Measurements from ENCODE around the gene CFHR1.

DNA sequence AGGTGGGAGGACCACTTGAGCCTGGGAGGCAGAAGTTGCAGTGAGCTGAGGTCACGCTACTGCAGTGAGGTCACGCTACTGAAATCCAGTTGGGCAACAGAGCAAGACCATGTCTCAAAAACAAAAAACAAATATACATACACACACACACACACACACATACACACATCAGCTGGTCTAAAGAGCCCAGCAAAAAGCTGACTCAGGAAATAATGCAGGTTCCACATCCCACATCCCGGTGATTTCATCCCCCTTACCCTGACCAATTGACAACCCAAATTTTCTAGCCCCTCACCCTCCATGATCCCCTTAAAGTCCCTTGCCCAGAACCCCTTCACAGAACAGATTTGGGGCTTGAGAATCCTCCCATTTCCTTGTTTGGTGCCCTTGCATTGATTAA is 56.4 kb downstream of the CFHR1 start:
- TF ChIP-seq, protein P1, sequence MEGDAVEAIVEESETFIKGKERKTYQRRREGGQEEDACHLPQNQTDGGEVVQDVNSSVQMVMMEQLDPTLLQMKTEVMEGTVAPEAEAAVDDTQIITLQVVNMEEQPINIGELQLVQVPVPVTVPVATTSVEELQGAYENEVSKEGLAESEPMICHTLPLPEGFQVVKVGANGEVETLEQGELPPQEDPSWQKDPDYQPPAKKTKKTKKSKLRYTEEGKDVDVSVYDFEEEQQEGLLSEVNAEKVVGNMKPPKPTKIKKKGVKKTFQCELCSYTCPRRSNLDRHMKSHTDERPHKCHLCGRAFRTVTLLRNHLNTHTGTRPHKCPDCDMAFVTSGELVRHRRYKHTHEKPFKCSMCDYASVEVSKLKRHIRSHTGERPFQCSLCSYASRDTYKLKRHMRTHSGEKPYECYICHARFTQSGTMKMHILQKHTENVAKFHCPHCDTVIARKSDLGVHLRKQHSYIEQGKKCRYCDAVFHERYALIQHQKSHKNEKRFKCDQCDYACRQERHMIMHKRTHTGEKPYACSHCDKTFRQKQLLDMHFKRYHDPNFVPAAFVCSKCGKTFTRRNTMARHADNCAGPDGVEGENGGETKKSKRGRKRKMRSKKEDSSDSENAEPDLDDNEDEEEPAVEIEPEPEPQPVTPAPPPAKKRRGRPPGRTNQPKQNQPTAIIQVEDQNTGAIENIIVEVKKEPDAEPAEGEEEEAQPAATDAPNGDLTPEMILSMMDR (IDR thresholded peaks at IDR 0.05), result no peak
- TF ChIP-seq POLR2A (IDR thresholded peaks at IDR 0.05), result no peak
